T-helper 2 cell treated with Interferon-gamma antibody and Interleukin-4, amounts not matched to agents 5 μg/mL and 100 μg/mL, for 36 hours (primary cell): ENCODE measurements around the gene CPNE8.

ENCODE experiments used
- DNase-seq: peaks from one replicate; pipeline ENCODE4 v3.0.0; 2021; ENCODE audit warnings: low spot score
- H3K27ac Mint-ChIP-seq: one replicate; pipeline ENCODE4 v1.8.0; 2021; ENCODE audit warnings: mild to moderate bottlenecking, mixed read lengths
- H3K27me3 Mint-ChIP-seq: one replicate; pipeline ENCODE4 v1.8.0; 2021; ENCODE audit warnings: low read depth, mixed read lengths
- H3K36me3 Mint-ChIP-seq: one replicate; pipeline ENCODE4 v1.8.0; 2021; ENCODE audit warnings: low read depth, mixed read lengths
- H3K4me1 Mint-ChIP-seq: one replicate; pipeline ENCODE4 v1.8.0; 2021; ENCODE audit warnings: low read depth, mixed read lengths
- H3K4me3 Mint-ChIP-seq: one replicate; pipeline ENCODE4 v1.8.0; 2022; ENCODE audit warnings: mild to moderate bottlenecking, moderate library complexity, mixed read lengths
- H3K9me3 Mint-ChIP-seq: one replicate; pipeline ENCODE4 v1.8.0; 2021; ENCODE audit warnings: mixed read lengths

Gene CPNE8

GRCh38 chr12:38653650-38654049 is 251.7 kb downstream of the CPNE8 start:
- no peaks in the 10 kb centered on the region for H3K4me1 Mint-ChIP-seq
- no peak for DNase-seq
- no peak overlapping the region for H3K4me3 Mint-ChIP-seq
- H3K27me3 Mint-ChIP-seq: no peaks in the 10 kb centered on the region
- H3K27ac Mint-ChIP-seq: no peak overlapping the region
- peaks cover 3% of the 10 kb centered on the region for H3K9me3 Mint-ChIP-seq
- no peaks in the 10 kb centered on the region for H3K36me3 Mint-ChIP-seq

- Mint-ChIP-seq H3K9me3 (no peaks in the 10 kb centered on the region), H3K36me3 (no peaks in the 10 kb centered on the region), H3K27me3 (no peaks in the 10 kb centered on the region), H3K27ac (no peak overlapping the region), H3K4me1 (no peaks in the 10 kb centered on the region), H3K4me3 (no peak overlapping the region)
- no peak for DNase-seq
These were observed 256.6 kb downstream of the CPNE8 start for GRCh38 chr12:38648813-38649212.

GRCh38 chr12:38646146-38646545 is 259.2 kb downstream of the CPNE8 start:
- DNase-seq: no peak
- no peaks in the 10 kb centered on the region for H3K4me1 Mint-ChIP-seq
- H3K27me3 Mint-ChIP-seq: no peaks in the 10 kb centered on the region
- H3K9me3 Mint-ChIP-seq: no peaks in the 10 kb centered on the region
- no peak overlapping the region for H3K4me3 Mint-ChIP-seq
- no peak overlapping the region for H3K27ac Mint-ChIP-seq
- H3K36me3 Mint-ChIP-seq: no peaks in the 10 kb centered on the region

GRCh38 chr12:38639625-38640024 is 265.8 kb downstream of the CPNE8 start:
- H3K27ac Mint-ChIP-seq: no peak overlapping the region
- no peaks in the 10 kb centered on the region for H3K27me3 Mint-ChIP-seq
- no peak overlapping the region for H3K4me3 Mint-ChIP-seq
- DNase-seq: no peak
- H3K4me1 Mint-ChIP-seq: no peaks in the 10 kb centered on the region
- H3K36me3 Mint-ChIP-seq: no peaks in the 10 kb centered on the region
- H3K9me3 Mint-ChIP-seq: peaks cover 6% of the 10 kb centered on the region

DNA sequence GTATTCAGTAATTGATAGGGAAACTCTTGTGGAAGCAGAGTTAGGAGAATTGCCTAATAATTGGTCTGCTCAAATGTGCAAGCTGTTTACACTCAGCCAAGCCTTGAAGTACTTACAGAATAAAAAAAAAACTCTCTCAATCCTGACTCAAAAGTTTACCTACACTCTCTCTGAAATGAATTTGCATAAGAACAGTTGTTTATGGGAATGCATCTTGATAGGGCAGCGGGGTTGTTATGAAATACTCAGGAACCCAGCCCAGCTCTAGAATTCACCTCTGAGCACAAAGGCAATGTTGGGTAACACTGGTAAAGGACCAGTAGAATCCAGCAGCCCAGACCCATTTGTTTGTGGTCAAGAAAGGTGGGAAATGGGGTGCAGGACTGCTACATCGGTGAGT is 267.0 kb downstream of the CPNE8 start:
- H3K9me3 Mint-ChIP-seq: peaks cover 6% of the 10 kb centered on the region
- H3K27ac Mint-ChIP-seq: no peak overlapping the region
- DNase-seq: no peak
- no peaks in the 10 kb centered on the region for H3K36me3 Mint-ChIP-seq
- no peaks in the 10 kb centered on the region for H3K4me1 Mint-ChIP-seq
- no peak overlapping the region for H3K4me3 Mint-ChIP-seq
- H3K27me3 Mint-ChIP-seq: no peaks in the 10 kb centered on the region

GRCh38 chr12:38633511-38633910 is 271.9 kb downstream of the CPNE8 start:
- H3K27me3 Mint-ChIP-seq: no peaks in the 10 kb centered on the region
- no peak overlapping the region for H3K4me3 Mint-ChIP-seq
- H3K9me3 Mint-ChIP-seq: peaks cover 10% of the 10 kb centered on the region
- H3K27ac Mint-ChIP-seq: no peak overlapping the region
- DNase-seq: no peak
- no peaks in the 10 kb centered on the region for H3K36me3 Mint-ChIP-seq
- no peaks in the 10 kb centered on the region for H3K4me1 Mint-ChIP-seq

- no peak for DNase-seq
- Mint-ChIP-seq H3K4me1 (no peaks in the 10 kb centered on the region), H3K27ac (no peak overlapping the region), H3K27me3 (no peaks in the 10 kb centered on the region), H3K9me3 (peaks cover 16% of the 10 kb centered on the region), H3K36me3 (no peaks in the 10 kb centered on the region), H3K4me3 (no peak overlapping the region)
These were observed 276.3 kb downstream of the CPNE8 start for GRCh38 chr12:38629064-38629463.

DNA sequence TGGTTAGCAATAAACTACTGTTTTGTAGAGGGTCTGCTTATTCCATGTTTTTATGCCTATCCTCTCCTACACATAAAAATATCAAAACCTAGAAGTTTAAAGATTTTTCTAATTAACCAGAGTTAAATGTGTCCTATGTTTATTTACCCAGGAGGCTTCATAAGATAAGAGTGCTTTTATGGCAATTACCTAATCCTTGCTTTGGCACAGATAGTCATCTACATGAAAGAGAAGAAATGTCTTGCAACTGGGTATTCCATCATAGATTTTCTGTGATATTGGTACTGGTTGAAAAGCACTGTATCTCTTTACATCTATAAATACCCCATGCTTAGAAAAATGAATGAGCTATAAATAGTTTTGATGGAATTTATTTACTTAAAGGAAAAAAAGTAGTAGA is 277.1 kb downstream of the CPNE8 start:
- Mint-ChIP-seq H3K27ac (no peak overlapping the region), H3K4me3 (no peak overlapping the region), H3K36me3 (no peaks in the 10 kb centered on the region), H3K4me1 (no peaks in the 10 kb centered on the region), H3K9me3 (peaks cover 16% of the 10 kb centered on the region), H3K27me3 (no peaks in the 10 kb centered on the region)
- DNase-seq: no peak

DNA sequence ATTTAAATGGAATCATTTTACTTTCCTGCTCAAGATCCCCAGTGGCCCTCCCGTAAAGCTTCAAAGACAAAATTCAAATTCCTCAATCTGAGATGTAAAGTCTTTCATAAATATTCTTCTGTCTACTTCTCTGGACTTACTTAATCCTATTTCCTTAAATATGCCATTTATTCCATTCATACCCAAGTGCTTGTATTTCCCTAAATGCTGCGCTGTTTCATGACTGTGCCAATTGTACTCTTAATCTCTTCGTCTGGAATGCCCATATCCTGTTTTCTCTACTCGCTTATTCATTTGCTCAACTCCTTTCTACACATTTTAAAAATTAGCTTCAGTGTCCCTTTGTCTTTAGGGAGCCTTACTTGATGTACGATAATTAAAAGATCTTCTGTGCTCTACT is 280.1 kb downstream of the CPNE8 start:
- no peaks in the 10 kb centered on the region for H3K27me3 Mint-ChIP-seq
- DNase-seq: no peak
- H3K9me3 Mint-ChIP-seq: peaks cover 16% of the 10 kb centered on the region
- no peak overlapping the region for H3K27ac Mint-ChIP-seq
- H3K4me3 Mint-ChIP-seq: no peak overlapping the region
- H3K36me3 Mint-ChIP-seq: no peaks in the 10 kb centered on the region
- no peaks in the 10 kb centered on the region for H3K4me1 Mint-ChIP-seq

GRCh38 chr12:38614171-38614570 is 291.2 kb downstream of the CPNE8 start:
- Mint-ChIP-seq H3K4me3 (no peak overlapping the region), H3K4me1 (no peaks in the 10 kb centered on the region), H3K9me3 (peaks cover 20% of the 10 kb centered on the region), H3K27ac (no peak overlapping the region), H3K36me3 (no peaks in the 10 kb centered on the region), H3K27me3 (no peaks in the 10 kb centered on the region)
- DNase-seq: no peak

- Mint-ChIP-seq H3K4me1 (no peaks in the 10 kb centered on the region), H3K4me3 (no peak overlapping the region)
These were observed 294.5 kb downstream of the CPNE8 start for GRCh38 chr12:38610808-38611350.

GRCh38 chr12:38607295-38607694 is 298.1 kb downstream of the CPNE8 start:
- H3K4me3 Mint-ChIP-seq: no peak overlapping the region
- no peak overlapping the region for H3K27ac Mint-ChIP-seq
- H3K27me3 Mint-ChIP-seq: no peaks in the 10 kb centered on the region
- H3K9me3 Mint-ChIP-seq: peaks cover 26% of the 10 kb centered on the region
- H3K4me1 Mint-ChIP-seq: no peaks in the 10 kb centered on the region
- no peaks in the 10 kb centered on the region for H3K36me3 Mint-ChIP-seq
- no peak for DNase-seq

More at GRCh38 chr12:38610808-38611350, 294.5 kb downstream of the CPNE8 start:
- Mint-ChIP-seq H3K9me3 (peaks cover 26% of the 10 kb centered on the region), H3K36me3 (no peaks in the 10 kb centered on the region), H3K27me3 (no peaks in the 10 kb centered on the region), H3K27ac (no peak overlapping the region)
- DNase-seq: no peak
